Measurements from ENCODE around the gene NUP205. TPM values are rescaled to one million over a fixed set of nuclear protein-coding genes. Genes with fewer than 3 reads are reported as not detected.

Gene NUP205
- total RNA-seq, 2 donors from 2014 or later = 118 to 129 TPM

GRCh38 chr7:135558337-135558767, 635 bp downstream of the NUP205 start:
- 0 to 1% methylated on average over 8 to 16 of the region's 16 CpGs for WGBS, 2 experiments (ENCODE audit: insufficient coverage in 1 of 2, insufficient read length in 1 of 2)
- Histone ChIP-seq H3K9me3 (ENCODE audit: control insufficient read depth, low read length) (no peaks in the 10 kb centered on the region), H3K27me3 (ENCODE audit: control insufficient read depth, insufficient read depth, low read length, poor library complexity, severe bottlenecking) (no peaks in the 10 kb centered on the region), H3K9ac (ENCODE audit: extremely low read depth, low read length, poor library complexity, severe bottlenecking) (peak overlapping the region; percentile 93), H3K27ac (ENCODE audit: low read depth, low read length) (peak overlapping the region; percentile 98), H3K36me3 (ENCODE audit: control insufficient read depth, insufficient read depth, low read length) (no peaks in the 10 kb centered on the region), H3K4me3 (ENCODE audit: low read length) (peak overlapping the region; percentile 97), H3K4me1 (ENCODE audit: control insufficient read depth, insufficient read depth, low read length) (no peaks in the 10 kb centered on the region)
- DNase-seq = peak; percentile 79
- H3K27me3 Mint-ChIP-seq (ENCODE audit: insufficient read depth) = no peaks in the 10 kb centered on the region
- H3K27ac Mint-ChIP-seq = no peak overlapping the region
- TF ChIP-seq, protein P1, sequence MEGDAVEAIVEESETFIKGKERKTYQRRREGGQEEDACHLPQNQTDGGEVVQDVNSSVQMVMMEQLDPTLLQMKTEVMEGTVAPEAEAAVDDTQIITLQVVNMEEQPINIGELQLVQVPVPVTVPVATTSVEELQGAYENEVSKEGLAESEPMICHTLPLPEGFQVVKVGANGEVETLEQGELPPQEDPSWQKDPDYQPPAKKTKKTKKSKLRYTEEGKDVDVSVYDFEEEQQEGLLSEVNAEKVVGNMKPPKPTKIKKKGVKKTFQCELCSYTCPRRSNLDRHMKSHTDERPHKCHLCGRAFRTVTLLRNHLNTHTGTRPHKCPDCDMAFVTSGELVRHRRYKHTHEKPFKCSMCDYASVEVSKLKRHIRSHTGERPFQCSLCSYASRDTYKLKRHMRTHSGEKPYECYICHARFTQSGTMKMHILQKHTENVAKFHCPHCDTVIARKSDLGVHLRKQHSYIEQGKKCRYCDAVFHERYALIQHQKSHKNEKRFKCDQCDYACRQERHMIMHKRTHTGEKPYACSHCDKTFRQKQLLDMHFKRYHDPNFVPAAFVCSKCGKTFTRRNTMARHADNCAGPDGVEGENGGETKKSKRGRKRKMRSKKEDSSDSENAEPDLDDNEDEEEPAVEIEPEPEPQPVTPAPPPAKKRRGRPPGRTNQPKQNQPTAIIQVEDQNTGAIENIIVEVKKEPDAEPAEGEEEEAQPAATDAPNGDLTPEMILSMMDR (conservative IDR thresholded peaks at IDR 0.05) = peak; percentile 75
- peaks cover 16% of the 10 kb centered on the region for H3K4me1 Mint-ChIP-seq
- H3K4me3 Mint-ChIP-seq = no peak overlapping the region
- no peaks in the 10 kb centered on the region for H3K9me3 Mint-ChIP-seq
- peaks cover 9% of the 10 kb centered on the region for H3K36me3 Mint-ChIP-seq (ENCODE audit: low read depth)

DNA sequence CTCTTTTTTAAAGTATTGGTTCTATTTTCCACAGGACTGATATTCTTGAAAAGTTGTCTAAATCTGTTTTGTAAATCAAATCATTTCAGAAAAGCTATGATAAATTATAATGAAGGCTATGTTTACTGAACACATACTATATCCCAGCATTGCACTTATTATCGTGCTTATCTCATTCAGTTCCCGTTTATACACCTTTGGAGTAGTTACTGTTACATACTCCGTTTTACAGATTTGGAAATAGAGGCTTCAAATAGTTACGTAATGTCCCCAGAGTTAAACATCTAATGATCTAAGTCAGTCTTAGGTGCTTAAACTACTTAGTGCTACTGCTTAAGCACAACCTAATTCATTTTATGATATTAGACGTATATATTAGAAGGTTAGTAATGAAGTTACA, 1.2 kb downstream of the NUP205 start:
- TF ChIP-seq, protein P1 (conservative IDR thresholded peaks at IDR 0.05) = no peak
- DNase-seq = no peak
- H3K9me3 ChIP-seq (ENCODE audit: control insufficient read depth, low read length) = no peaks in the 10 kb centered on the region
- Mint-ChIP-seq H3K27me3 (ENCODE audit: insufficient read depth) (no peaks in the 10 kb centered on the region), H3K27ac (no peak overlapping the region), H3K4me3 (no peak overlapping the region), H3K36me3 (ENCODE audit: low read depth) (peaks cover 9% of the 10 kb centered on the region), H3K9me3 (no peaks in the 10 kb centered on the region), H3K4me1 (peaks cover 16% of the 10 kb centered on the region)
- H3K27me3 ChIP-seq (ENCODE audit: control insufficient read depth, insufficient read depth, low read length, poor library complexity, severe bottlenecking) = no peaks in the 10 kb centered on the region
- no peak overlapping the region for H3K27ac ChIP-seq (ENCODE audit: low read depth, low read length)
- H3K9ac ChIP-seq (ENCODE audit: extremely low read depth, low read length, poor library complexity, severe bottlenecking) = peak overlapping the region; percentile 93
- H3K36me3 ChIP-seq (ENCODE audit: control insufficient read depth, insufficient read depth, low read length) = no peaks in the 10 kb centered on the region
- H3K4me1 ChIP-seq (ENCODE audit: control insufficient read depth, insufficient read depth, low read length) = no peaks in the 10 kb centered on the region
- WGBS, 2 experiments (ENCODE audit: insufficient coverage in 1 of 2, insufficient read length in 1 of 2) = 82 to 87% methylated on average over 3 to 5 of the region's 5 CpGs
- H3K4me3 ChIP-seq (ENCODE audit: low read length) = peak overlapping the region; percentile 97

DNA sequence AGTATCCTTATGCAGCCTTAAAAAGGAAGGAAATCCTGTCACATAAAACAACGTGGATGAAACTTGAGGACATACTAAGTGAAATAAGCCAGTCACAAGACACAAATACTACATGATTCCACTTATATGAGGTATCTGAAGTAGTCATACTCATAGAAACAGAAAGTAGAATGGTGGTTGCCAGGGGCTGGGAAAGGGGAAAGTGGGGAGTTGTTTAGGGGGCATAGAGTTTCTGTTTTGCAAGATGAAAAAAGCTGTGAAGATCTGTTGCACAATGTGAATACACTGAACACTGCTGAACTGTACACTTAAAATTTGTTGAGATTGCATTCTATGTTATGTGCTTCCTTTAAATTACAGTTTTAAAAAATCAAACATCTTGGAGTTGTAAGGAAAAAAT, 2.9 kb downstream of the NUP205 start:
- H3K27ac Mint-ChIP-seq = peak overlapping the region; percentile 75
- peaks cover 16% of the 10 kb centered on the region for H3K4me1 Mint-ChIP-seq
- Histone ChIP-seq H3K36me3 (ENCODE audit: control insufficient read depth, insufficient read depth, low read length) (peaks cover under 1% of the 10 kb centered on the region), H3K4me3 (ENCODE audit: low read length) (no peak overlapping the region), H3K4me1 (ENCODE audit: control insufficient read depth, insufficient read depth, low read length) (no peaks in the 10 kb centered on the region), H3K27ac (ENCODE audit: low read depth, low read length) (no peak overlapping the region), H3K9me3 (ENCODE audit: control insufficient read depth, low read length) (no peaks in the 10 kb centered on the region), H3K9ac (ENCODE audit: extremely low read depth, low read length, poor library complexity, severe bottlenecking) (no peak overlapping the region), H3K27me3 (ENCODE audit: control insufficient read depth, insufficient read depth, low read length, poor library complexity, severe bottlenecking) (no peaks in the 10 kb centered on the region)
- no peaks in the 10 kb centered on the region for H3K27me3 Mint-ChIP-seq (ENCODE audit: insufficient read depth)
- 86% methylated on average over 1 of the region's 1 CpG; no CpG with 5 or more reads in 1 of the 2 experiments for WGBS, 2 experiments (ENCODE audit: insufficient coverage in 1 of 2, insufficient read length in 1 of 2)
- TF ChIP-seq, protein P1 (conservative IDR thresholded peaks at IDR 0.05) = no peak
- H3K36me3 Mint-ChIP-seq (ENCODE audit: low read depth) = peaks cover 9% of the 10 kb centered on the region
- no peak overlapping the region for H3K4me3 Mint-ChIP-seq
- DNase-seq = no peak
- H3K9me3 Mint-ChIP-seq = no peaks in the 10 kb centered on the region
